ENCODE measurements around the gene ACAD9.
"Not testable (repeated sequence)": the region's sequence is repeated elsewhere in the genome, so short reads cannot be mapped to it uniquely, and the experiment has no call there.

Gene ACAD9

GRCh38 chr3:128864849-128865804 lies 14.3 kb upstream of the ACAD9 start:
- peak; percentile 79 for TF ChIP-seq MAX (IDR thresholded peaks at IDR 0.05; ENCODE audit: low read depth, low read length)
- peak; percentile 72 for TF ChIP-seq MYC (IDR thresholded peaks at IDR 0.05; ENCODE audit: low read depth, low read length)
- H3K4me3 ChIP-seq (ENCODE audit: low read depth, low read length), result not testable (repeated sequence)
- DNase-seq (ENCODE audit: low read depth), result peak; percentile 95

DNA sequence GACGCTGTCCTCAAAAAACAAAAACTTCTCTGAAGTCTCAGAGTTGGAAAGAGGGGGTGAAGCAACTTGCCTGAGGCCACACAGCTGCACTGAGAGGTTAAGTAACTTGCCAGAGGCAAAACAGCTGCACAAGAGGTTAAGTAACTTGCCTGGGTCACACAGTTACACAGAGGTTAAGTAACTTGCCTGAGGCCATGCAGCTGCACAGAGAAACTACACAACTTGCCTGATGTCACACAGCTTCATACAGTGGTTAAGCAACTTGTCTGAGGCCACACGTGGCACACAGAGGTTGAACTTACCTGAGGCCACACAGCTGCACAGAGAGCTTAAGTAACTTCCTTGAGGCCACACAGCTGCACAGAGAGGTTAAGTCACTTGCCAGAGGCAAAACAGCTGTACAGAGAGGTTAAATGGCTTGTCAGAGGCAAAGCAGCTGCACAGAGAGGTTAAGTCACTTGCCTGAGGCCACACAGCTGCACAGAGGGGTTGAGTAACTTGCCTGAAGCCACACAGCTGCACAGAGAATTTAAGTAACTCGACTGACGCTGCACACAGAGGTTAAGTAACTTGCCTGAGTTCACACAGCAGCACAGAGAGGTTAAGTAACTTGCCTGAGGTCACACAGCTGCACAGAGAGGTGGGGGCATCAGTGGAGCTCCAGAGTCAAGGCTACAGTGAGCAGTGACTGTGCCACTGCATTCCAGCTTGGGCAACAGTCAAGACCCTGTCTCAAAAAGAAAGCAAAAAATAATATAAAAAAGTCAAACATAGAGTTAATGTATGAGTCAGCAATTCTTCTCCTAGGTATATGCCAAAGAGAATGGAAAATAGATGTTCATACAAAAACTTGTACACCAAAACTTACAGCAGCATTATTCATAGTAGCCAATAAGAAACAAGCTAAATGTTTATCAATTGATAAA lies 12.0 kb upstream of the ACAD9 start:
- DNase-seq (ENCODE audit: low read depth), result peak; percentile 56
- no peak overlapping the region for H3K4me3 ChIP-seq (ENCODE audit: low read depth, low read length)
- TF ChIP-seq MYC (IDR thresholded peaks at IDR 0.05; ENCODE audit: low read depth, low read length) (no peak), POLR2A (IDR thresholded peaks at IDR 0.05; ENCODE audit: extremely low read depth, insufficient read length) (no peak), MAX (IDR thresholded peaks at IDR 0.05; ENCODE audit: low read depth, low read length) (no peak), CTCF (IDR thresholded peaks at IDR 0.05; ENCODE audit: low read depth, low read length) (no peak)

GRCh38 chr3:128870347-128870746 lies 9.1 kb upstream of the ACAD9 start:
- H3K4me3 ChIP-seq (ENCODE audit: low read depth, low read length), result no peak overlapping the region
- no peak for DNase-seq (ENCODE audit: low read depth)
- TF ChIP-seq MYC (IDR thresholded peaks at IDR 0.05; ENCODE audit: low read depth, low read length) (no peak), POLR2A (IDR thresholded peaks at IDR 0.05; ENCODE audit: extremely low read depth, insufficient read length) (no peak), MAX (IDR thresholded peaks at IDR 0.05; ENCODE audit: low read depth, low read length) (no peak), CTCF (IDR thresholded peaks at IDR 0.05; ENCODE audit: low read depth, low read length) (no peak)

DNA sequence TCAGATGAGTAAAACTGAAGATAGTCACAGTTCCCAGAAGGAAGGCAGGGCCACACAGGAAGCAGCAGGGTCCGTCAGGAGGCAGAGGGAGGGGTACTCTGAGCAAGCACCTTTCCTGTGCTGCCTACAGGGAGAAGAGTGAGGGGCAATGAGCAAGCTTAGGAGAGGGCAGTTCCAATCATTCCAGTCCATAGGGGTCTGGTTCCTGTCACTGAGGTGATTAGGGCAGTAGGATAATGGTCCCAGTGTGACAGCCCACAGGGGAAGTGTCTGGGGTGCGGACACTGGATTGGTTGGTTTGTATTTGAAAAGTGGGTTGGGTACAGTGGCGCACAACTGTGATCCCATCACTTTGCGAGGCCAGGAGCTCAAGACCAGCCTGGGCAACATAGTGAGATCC lies 7.1 kb upstream of the ACAD9 start:
- no peak overlapping the region for H3K4me3 ChIP-seq (ENCODE audit: low read depth, low read length)
- TF ChIP-seq POLR2A (IDR thresholded peaks at IDR 0.05; ENCODE audit: extremely low read depth, insufficient read length) (no peak), MAX (IDR thresholded peaks at IDR 0.05; ENCODE audit: low read depth, low read length) (no peak), CTCF (IDR thresholded peaks at IDR 0.05; ENCODE audit: low read depth, low read length) (no peak), MYC (IDR thresholded peaks at IDR 0.05; ENCODE audit: low read depth, low read length) (no peak)
- DNase-seq (ENCODE audit: low read depth), result no peak

GRCh38 chr3:128872744-128873143 lies 6.7 kb upstream of the ACAD9 start:
- no peak overlapping the region for H3K4me3 ChIP-seq (ENCODE audit: low read depth, low read length)
- DNase-seq (ENCODE audit: low read depth), result no peak
- no peak for TF ChIP-seq CTCF (IDR thresholded peaks at IDR 0.05; ENCODE audit: low read depth, low read length)

Data from NB4 (cell line).